ENCODE data around the gene CLIP4. TPM values are rescaled to one million over a fixed set of nuclear protein-coding genes. Genes with fewer than 3 reads are reported as not detected.

CLIP4 gene
- total and polyA plus RNA-seq, 2 of the 13 experiments (the other 11 are each of a cell fraction or from before 2014, with no cell fraction given) = 0.46 to 0.49 TPM

DNA sequence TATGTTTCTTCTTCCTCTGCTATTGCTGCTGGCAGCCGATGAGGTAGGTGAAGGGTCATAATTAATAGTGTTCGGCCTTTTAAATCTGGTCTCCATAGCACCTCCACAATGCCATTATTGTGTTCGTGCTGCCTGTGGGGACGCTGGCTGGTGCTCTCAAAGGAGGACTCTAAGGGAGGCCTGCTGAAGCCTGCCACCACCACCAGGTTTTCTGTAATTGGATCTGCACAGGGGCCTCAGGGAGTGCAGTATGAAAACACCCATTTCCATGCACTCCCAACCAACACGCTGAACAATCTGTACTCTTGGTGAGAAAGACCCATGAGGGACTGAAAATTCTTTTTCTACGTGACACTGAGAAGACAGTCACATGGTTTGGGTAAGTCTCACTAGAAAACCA lies 17.6 kb upstream of the CLIP4 start:
- POLR2A ChIA-PET = no interaction called here
- WGBS (ENCODE audit: low lambda C conversion rate) = 11% methylated on average over 6 of the region's 6 CpGs

More for the DNA sequence above, 17.6 kb upstream of the CLIP4 start:
- H2AFZ ChIP-seq (ENCODE audit: low read length) = no peak overlapping the region
- H3K79me2 ChIP-seq (ENCODE audit: insufficient read depth, low read length) = no peaks in the 10 kb centered on the region
- H3K36me3 ChIP-seq (replicated peaks in 1 of 2; ENCODE audit: control insufficient read depth in 1 of 2, insufficient read depth in 2 of 2, low read length in 2 of 2) = no peaks in the 10 kb centered on the region
- FAIRE-seq (no peak), ATAC-seq (peak; percentile 73), DNase-seq (ENCODE audit: low spot score) (no peak)
- peaks cover 1 to 23% of the 10 kb centered on the region in 2 experiments; a peak in 2 of 5 replicates for H3K27me3 ChIP-seq (ENCODE audit: control insufficient read depth in 1 of 2, insufficient read depth in 2 of 2, low read length in 2 of 2)
- peaks cover 12% of the 10 kb centered on the region; the same call in 1 of the 2 replicates for H3K4me1 ChIP-seq (ENCODE audit: insufficient read depth, low read length)
- no peak for TF ChIP-seq ASH2L (IDR thresholded peaks at IDR 0.05; ENCODE audit: insufficient read length, low read depth, low read length)
- TF ChIP-seq, protein P1, sequence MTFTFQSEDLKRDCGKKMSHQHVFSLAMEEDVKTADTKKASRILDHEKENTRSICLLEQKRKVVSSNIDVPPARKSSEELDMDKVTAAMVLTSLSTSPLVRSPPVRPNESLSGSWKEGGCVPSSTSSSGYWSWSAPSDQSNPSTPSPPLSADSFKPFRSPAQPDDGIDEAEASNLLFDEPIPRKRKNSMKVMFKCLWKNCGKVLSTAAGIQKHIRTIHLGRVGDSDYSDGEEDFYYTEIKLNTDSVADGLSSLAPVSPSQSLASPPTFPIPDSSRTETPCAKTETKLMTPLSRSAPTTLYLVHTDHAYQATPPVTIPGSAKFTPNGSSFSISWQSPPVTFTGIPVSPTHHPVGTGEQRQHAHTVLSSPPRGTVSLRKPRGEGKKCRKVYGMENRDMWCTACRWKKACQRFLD (CRISPR knock-in tag; IDR thresholded peaks at IDR 0.05; ENCODE audit: borderline replicate concordance) = no peak
- no peak for TF ChIP-seq PITX1 (CRISPR knock-in tag; IDR thresholded peaks at IDR 0.05)
- TF ChIP-seq RARG (CRISPR knock-in tag; IDR thresholded peaks at IDR 0.05; ENCODE audit: low read depth) = no peak
- no peak for TF ChIP-seq ZNF333 (CRISPR knock-in tag; IDR thresholded peaks at IDR 0.05; ENCODE audit: borderline replicate concordance)
- no peak for TF ChIP-seq MATR3 (CRISPR knock-in tag; IDR thresholded peaks at IDR 0.05)
- TF ChIP-seq ZNF263 (CRISPR knock-in tag; IDR thresholded peaks at IDR 0.05) = peak; percentile 80
- no peak for TF ChIP-seq NR1H2 (CRISPR knock-in tag; IDR thresholded peaks at IDR 0.05; ENCODE audit: borderline replicate concordance, low read depth)
- TF ChIP-seq, protein P2, sequence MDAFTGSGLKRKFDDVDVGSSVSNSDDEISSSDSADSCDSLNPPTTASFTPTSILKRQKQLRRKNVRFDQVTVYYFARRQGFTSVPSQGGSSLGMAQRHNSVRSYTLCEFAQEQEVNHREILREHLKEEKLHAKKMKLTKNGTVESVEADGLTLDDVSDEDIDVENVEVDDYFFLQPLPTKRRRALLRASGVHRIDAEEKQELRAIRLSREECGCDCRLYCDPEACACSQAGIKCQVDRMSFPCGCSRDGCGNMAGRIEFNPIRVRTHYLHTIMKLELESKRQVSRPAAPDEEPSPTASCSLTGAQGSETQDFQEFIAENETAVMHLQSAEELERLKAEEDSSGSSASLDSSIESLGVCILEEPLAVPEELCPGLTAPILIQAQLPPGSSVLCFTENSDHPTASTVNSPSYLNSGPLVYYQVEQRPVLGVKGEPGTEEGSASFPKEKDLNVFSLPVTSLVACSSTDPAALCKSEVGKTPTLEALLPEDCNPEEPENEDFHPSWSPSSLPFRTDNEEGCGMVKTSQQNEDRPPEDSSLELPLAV (CRISPR knock-in tag; conservative IDR thresholded peaks at IDR 0.05; ENCODE audit: low read depth) = no peak
- H3K27ac ChIP-seq (ENCODE audit: extremely low read length, insufficient read depth, low read length) = no peak overlapping the region
- no peak overlapping the region for H3K4me3 ChIP-seq (replicated peaks in 1 of 3; ENCODE audit: insufficient read depth in 1 of 3, low read depth in 2 of 3, low read length in 3 of 3)
- no TSS peak for BruUV-seq (replicated peaks)
- no peak overlapping the region for H3K9ac ChIP-seq (ENCODE audit: insufficient read depth, low read depth, low read length)
- 0 out of 2 replicates have a peak, but pooled peaks cover 5% of the 10 kb centered on the region for H3K9me3 ChIP-seq (ENCODE audit: low read length)
- no peaks in the 10 kb centered on the region for H4K20me1 ChIP-seq (ENCODE audit: insufficient read depth, low read length)
- CTCF ChIA-PET (ENCODE audit: low intra/inter-chr PET ratio, low total read pairs) = no interaction called here
- no peak overlapping the region for H3K4me2 ChIP-seq (ENCODE audit: low read depth, low read length)
- intact Hi-C loops (cut with micrococcal nuclease; ENCODE audit: unreplicated experiment) (no loop called here), in situ Hi-C loops (cut with HindIII; ENCODE audit: extremely low pct_ligation_motif_present, low pct_unique_long_range_greater_than_20kb) (no loop called here)
